ENCODE data around the gene RFPL3. TPM values are rescaled to one million over a fixed set of nuclear protein-coding genes. Genes with fewer than 3 reads are reported as not detected.

Gene RFPL3
- total RNA-seq, 6 experiments from 2014 or later: not detected

DNA sequence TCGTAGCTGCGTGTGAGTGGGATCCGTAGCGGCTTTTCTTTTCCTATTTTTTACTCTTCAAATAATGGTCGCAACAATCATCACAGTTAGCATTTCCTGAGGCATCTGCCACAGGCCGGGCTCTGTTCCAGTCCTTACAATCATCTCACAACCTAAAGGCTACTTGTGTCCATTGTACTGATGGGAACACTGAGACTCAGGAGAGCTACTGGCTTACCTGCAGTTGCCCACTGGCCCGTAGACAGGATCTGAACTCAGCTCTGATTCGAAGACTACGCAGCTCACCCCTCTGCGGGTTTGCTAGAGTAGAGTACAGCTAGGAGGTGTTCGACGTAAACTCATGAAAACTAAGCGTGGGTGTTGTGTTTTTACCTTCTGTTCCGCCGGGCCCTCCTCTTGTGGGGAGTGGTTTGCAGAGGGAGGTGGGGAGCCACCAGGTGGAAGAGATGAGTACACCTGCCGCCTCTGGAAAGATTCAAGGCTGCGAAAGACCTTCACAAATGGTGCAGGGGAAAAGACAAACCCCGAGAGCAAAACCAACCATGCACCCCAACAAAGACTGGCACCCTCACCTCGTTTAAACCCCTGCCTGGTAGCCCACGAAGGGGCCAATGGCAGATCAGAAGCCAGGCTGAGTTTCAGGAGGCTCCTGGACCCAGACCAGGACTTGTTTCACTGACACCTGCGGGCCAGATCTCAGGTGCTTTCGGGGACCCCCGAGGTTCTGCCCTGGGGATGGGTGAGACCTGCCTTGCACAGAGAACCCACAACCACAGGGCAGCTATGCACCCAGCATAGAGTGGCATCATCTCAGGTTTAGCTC is 18.3 kb upstream of the RFPL3 start:
- WGBS (ENCODE audit: insufficient coverage, low coverage, low lambda C conversion rate, missing lambda C conversion rate): 79% methylated on average over 16 of the region's 23 CpGs
- intact Hi-C loops (cut with DNase I): no loop called here
- DNase-seq (peak in 1 of 3 donors; percentile 23), ATAC-seq (no peak)
- Histone ChIP-seq H3K4me1 (no peaks in the 10 kb centered on the region), H3K27me3 (peaks cover 0 to 2% of the 10 kb centered on the region in 2 donors), H3K9me3 (no peaks in the 10 kb centered on the region), H3K27ac (no peak overlapping the region), H3K4me3 (no peak overlapping the region), H3K36me3 (no peaks in the 10 kb centered on the region)
- TF ChIP-seq, protein P1, sequence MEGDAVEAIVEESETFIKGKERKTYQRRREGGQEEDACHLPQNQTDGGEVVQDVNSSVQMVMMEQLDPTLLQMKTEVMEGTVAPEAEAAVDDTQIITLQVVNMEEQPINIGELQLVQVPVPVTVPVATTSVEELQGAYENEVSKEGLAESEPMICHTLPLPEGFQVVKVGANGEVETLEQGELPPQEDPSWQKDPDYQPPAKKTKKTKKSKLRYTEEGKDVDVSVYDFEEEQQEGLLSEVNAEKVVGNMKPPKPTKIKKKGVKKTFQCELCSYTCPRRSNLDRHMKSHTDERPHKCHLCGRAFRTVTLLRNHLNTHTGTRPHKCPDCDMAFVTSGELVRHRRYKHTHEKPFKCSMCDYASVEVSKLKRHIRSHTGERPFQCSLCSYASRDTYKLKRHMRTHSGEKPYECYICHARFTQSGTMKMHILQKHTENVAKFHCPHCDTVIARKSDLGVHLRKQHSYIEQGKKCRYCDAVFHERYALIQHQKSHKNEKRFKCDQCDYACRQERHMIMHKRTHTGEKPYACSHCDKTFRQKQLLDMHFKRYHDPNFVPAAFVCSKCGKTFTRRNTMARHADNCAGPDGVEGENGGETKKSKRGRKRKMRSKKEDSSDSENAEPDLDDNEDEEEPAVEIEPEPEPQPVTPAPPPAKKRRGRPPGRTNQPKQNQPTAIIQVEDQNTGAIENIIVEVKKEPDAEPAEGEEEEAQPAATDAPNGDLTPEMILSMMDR (IDR thresholded peaks at IDR 0.05): no peak
- TF ChIP-seq POLR2A (IDR thresholded peaks at IDR 0.05): no peak

DNA sequence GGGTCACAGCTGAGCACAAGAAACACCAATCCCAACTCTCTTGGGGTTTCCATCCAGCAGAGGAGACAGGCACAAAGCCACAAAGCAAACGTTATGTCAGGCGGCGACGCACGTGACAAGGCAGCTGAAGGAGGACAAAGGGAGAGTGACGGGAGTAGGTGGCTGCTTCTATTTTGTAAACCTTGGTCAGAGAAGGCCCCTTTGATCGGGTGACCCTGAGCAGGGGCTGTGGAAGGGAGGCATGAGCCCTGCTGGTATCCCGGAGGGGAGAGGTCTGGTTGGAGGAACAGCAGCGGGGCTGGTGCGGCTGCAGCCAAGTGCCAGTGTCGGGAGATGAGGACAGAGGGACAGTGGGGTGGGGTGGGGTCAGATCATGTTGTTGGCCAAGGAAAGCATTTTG is 17.3 kb upstream of the RFPL3 start:
- no peak overlapping the region for H3K4me3 ChIP-seq
- ATAC-seq (no peak), DNase-seq (no peak)
- intact Hi-C loops (cut with DNase I): no loop called here
- no peak overlapping the region for H3K27ac ChIP-seq
- peaks cover 0 to 5% of the 10 kb centered on the region in 2 donors for H3K27me3 ChIP-seq
- H3K9me3 ChIP-seq: no peaks in the 10 kb centered on the region
- H3K36me3 ChIP-seq: no peaks in the 10 kb centered on the region
- no peaks in the 10 kb centered on the region for H3K4me1 ChIP-seq
- no peak for TF ChIP-seq POLR2A (IDR thresholded peaks at IDR 0.05)
- TF ChIP-seq, protein P1 (IDR thresholded peaks at IDR 0.05): no peak
- 62% methylated on average over 9 of the region's 11 CpGs for WGBS (ENCODE audit: insufficient coverage, low coverage, low lambda C conversion rate, missing lambda C conversion rate)

DNA sequence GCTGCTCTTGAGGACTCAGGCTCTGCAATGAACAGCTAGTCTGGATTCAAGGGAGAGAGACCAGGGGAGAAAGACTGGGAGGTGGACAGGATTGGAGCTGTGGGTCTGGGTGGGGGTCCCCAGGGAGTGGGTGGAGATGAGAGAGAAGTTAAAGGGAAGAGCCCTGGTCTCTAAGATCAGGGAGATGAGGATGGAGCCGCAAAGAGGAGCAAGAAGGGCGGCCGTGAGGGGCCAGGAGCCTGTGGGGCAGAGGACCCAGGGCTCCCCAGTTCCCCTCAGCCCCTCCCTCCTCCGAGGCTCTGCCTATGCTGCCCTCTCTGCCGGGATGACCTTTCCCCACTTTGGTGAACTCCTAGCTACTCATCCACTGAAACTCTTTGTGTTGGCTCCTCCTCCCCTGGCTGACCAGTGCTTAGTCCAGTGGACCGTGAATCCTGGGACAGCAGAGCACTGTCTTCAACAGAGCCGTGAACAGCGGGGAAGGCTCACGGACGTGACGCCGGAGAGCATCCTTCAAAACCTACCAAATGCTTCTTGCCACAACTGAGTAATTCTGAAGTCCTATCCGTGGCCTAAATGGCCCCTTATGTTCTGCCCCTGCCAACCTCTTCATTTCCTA is 16.4 kb upstream of the RFPL3 start:
- H3K4me1 ChIP-seq: no peaks in the 10 kb centered on the region
- no peak overlapping the region for H3K27ac ChIP-seq
- ATAC-seq (peak in 1 of 4 donors; percentile 18), DNase-seq (no peak)
- H3K9me3 ChIP-seq: no peaks in the 10 kb centered on the region
- no peak overlapping the region for H3K4me3 ChIP-seq
- H3K36me3 ChIP-seq: no peaks in the 10 kb centered on the region
- TF ChIP-seq, protein P1 (IDR thresholded peaks at IDR 0.05): no peak
- 37% methylated on average over 10 of the region's 13 CpGs for WGBS (ENCODE audit: insufficient coverage, low coverage, low lambda C conversion rate, missing lambda C conversion rate)
- peaks cover 0 to 5% of the 10 kb centered on the region in 2 donors for H3K27me3 ChIP-seq
- intact Hi-C loops (cut with DNase I): no loop called here

DNA sequence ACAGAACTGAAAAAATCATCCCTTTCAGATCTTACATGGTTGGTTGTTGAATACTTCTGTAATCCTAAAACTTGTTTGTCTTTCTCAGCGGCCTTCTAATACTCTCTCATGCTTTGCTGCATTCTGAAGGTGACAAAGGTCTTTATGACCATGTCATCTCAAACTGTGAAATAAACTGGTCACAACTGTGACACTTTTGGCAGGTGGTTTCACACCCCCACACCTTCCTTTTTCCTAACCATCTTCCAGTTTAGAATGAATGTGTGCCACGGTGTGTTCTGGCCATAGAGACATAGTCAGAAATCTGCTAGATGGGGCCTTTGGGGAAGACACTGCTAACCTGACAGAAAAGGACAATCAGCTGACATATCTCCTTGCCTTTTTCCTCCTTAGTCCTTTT is 14.7 kb upstream of the RFPL3 start:
- WGBS (ENCODE audit: insufficient coverage, low coverage, low lambda C conversion rate, missing lambda C conversion rate): 94% methylated on average over 2 of the region's 2 CpGs
- no peak for ATAC-seq
- peaks cover 0 to 5% of the 10 kb centered on the region in 2 donors for H3K27me3 ChIP-seq

More for the DNA sequence above, 14.7 kb upstream of the RFPL3 start:
- Histone ChIP-seq H3K9me3 (no peaks in the 10 kb centered on the region), H3K27ac (no peak overlapping the region), H3K4me3 (no peak overlapping the region), H3K36me3 (no peaks in the 10 kb centered on the region), H3K4me1 (no peaks in the 10 kb centered on the region)
- no peak for DNase-seq
- TF ChIP-seq, protein P1 (IDR thresholded peaks at IDR 0.05): no peak
- TF ChIP-seq POLR2A (IDR thresholded peaks at IDR 0.05): no peak
- intact Hi-C loops (cut with DNase I): no loop called here

All from right lobe of liver (tissue), 6 donors.